GM21528 (cell line): ENCODE results near the gene CRYBG1.
"Not testable (repeated sequence)": the region's sequence is repeated elsewhere in the genome, so short reads cannot be mapped to it uniquely, and the experiment has no call there.

Experiments
- ATAC-seq: cut with Tn5 transposase; IDR thresholded peaks from one replicate; pipeline ENCODE4 v1.9.1; 2021; ENCODE audit warnings: mild to moderate bottlenecking, moderate library complexity; ENCODE audit not compliant: unreplicated experiment, low FRiP score

CRYBG1 gene

DNA sequence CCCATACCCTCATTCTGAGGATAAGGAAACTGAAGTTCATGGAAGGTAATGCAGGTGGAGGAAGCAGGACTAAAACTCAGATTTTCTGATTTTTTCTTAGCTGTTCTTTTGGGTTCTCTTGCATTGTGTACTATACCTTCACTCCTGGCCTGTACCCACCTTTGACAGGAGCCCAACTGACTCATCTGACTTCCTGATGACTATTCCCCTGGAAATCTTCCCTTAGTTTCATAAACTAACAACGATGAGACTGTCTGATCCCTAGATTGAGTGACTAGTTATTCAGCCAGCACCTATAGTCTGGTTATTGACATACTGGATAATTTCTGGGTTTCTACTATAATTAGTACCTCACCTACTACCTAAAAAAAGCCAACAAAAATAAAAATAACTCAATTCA is 10.1 kb downstream of the CRYBG1 start:
- no peak for ATAC-seq

GRCh38 chr6:106372838-106373501 is 12.5 kb downstream of the CRYBG1 start:
- ATAC-seq: no peak

DNA sequence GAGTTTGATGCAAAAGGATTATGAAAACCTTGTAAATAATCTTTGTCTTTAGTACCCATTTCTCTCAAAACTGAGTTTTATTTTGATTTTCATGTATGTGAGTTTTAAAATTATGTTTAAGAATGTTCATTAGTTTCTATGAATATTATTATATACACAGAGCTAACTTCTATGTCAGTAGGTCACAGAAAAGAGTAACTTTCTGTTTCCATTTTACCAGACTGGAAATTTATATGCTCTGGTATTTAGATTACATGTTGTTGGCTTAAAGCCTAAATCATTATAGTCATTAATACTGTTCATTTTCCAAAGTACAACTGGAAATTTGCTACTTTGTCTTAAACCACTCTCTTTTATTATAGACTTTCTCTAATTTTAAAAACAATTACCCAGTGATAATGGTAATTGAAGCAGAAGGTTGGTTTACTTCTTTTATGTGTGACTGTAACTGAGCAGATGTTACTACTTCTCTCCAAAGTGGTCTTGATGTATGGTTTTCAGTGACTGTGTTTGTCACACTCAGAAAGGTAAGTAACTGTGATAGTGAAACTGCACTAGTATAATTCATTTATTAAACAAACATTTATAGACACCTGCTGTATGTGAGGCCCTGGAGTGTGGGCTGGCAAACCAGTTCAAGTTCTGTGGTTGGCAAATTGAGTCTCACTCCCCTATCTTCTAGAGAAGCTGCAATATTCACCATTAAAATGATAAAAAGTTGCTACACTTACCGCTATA is 13.2 kb downstream of the CRYBG1 start:
- no peak for ATAC-seq

DNA sequence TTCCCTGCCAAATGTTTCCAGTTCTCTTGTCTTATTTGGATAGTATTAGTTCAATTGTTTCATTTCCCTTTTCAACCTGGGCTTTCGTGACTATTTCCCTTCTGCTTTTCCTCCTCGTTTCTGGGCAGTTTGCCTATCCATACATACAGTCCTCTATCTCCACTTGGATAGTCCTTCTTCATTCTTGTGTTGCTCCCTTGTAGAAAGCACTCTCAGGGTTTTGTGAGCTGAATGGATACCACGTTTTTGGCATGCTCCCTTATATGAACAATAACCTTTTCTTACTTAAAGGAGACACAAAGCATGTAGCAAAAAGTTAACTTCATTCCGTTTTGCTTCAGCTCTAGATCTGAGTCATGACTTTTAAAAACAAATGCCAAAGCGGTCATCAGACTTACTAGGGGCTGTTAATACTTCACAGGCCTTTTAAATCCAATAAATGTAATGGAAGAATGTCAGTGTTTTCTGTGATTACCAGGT is 16.6 kb downstream of the CRYBG1 start:
- ATAC-seq: no peak

- ATAC-seq: no peak
These were observed 19.4 kb downstream of the CRYBG1 start for GRCh38 chr6:106379951-106380350.

GRCh38 chr6:106380407-106380806 is 19.9 kb downstream of the CRYBG1 start:
- ATAC-seq: no peak

- no peak for ATAC-seq
These were observed 20.7 kb downstream of the CRYBG1 start for GRCh38 chr6:106381223-106381622.

DNA sequence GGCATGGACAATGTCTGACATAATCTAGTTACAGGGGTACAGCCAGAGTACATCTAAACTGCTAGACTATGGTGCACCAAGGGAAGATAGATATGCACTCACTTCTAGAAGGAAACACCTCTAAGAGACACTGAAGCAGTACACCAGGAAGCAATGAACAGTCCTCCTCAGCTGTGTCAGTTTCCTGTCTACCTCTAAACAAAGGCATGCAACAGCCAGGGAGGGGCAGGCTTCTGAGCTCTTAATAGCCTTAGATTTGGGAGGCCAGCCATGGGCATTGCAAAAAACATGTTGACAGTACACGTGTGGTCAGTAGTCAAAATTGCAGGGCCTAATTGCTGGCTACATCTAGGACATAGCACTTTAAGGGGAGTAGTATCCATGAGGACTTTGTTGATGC is 21.4 kb downstream of the CRYBG1 start:
- no peak for ATAC-seq

GRCh38 chr6:106383573-106383972 is 23.1 kb downstream of the CRYBG1 start:
- no peak for ATAC-seq

DNA sequence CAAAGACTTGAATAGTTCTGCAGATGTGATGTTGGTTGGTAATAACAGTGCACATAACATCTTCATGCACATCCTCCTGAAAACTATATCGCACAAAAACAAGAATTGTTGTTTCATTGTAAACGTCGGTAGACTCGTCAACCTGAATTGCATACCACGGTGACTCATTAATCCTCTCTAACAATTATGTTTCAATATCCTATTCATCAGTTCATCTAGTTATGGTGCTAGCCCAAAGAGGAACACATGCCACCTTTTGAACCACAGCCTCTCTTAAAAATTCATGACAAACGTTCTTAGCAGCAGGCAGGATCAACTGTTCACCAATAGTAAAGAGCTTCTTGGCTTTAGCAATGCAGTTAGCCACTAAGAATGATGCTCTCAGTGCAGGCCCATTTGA is 25.0 kb downstream of the CRYBG1 start:
- no peak for ATAC-seq

GRCh38 chr6:106387875-106388274 is 27.4 kb downstream of the CRYBG1 start:
- no peak for ATAC-seq

GRCh38 chr6:106390088-106390487 is 29.6 kb downstream of the CRYBG1 start:
- no peak for ATAC-seq

- no peak for ATAC-seq
These were observed 36.1 kb downstream of the CRYBG1 start for GRCh38 chr6:106396426-106397220.

- no peak for ATAC-seq
These were observed 36.9 kb downstream of the CRYBG1 start for GRCh38 chr6:106397431-106397830.

- ATAC-seq: no peak
These were observed 38.1 kb downstream of the CRYBG1 start for GRCh38 chr6:106398621-106399020.

DNA sequence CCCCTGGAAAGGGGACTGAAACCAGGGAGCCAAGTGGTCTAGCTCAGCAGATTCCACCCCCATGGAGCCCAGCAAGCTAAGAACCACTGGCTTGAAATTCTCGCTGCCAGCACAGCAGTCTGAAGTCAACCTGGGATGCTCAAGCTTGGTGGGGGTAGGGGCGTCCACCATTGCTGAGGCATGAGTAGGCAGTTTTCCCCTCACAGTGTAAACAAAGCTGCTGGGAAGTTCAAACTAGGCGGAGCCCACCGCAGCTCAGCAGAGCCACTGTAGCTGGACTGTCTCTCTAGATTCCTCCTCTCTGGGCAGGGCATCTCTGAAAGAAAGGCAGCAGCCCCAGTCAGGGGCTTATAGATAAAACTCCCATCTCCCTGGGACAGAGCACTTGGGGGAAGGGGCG is 44.5 kb downstream of the CRYBG1 start:
- not testable (repeated sequence) for ATAC-seq

GRCh38 chr6:106411056-106411455 is 50.5 kb downstream of the CRYBG1 start:
- ATAC-seq: no peak

GRCh38 chr6:106411643-106412200 is 51.2 kb downstream of the CRYBG1 start:
- no peak for ATAC-seq

DNA sequence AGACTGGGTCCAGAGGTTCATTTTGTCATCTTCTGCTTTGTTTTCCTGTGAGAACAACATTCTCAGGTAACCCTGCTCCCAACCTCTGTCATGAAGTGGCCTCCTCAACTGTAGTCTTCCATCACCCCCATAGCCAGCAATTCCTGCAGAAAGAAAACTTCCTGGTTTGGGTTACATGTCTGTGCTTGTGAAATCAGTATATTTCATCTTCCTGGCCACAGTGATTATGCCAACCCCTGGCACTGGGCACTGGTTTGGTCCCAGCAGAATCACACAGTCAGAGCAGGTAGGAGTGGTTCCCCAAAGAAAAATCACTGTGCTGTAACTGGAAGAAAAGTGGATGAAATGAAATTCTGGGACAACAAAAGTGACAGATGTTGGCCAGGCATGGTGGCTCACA is 52.5 kb downstream of the CRYBG1 start:
- ATAC-seq: no peak

DNA sequence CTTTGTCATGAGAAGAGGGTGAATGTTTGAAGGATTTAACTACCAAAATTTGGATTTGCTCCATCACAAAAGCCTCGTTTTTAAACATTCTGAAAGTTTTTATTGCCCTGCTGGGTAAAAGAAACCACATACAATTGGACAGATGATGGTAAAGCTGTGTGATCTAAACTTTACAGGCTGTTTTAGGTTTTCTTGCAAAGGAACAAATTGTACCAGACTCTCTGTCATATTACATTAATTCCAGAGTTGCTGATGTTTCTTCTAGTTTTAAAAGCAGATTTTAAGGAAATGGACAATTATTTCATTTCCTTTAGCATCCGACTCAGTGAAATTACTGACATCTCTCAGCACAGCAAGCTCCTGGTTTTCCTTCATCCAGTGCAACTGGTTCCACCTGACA is 53.2 kb downstream of the CRYBG1 start:
- ATAC-seq: no peak

- ATAC-seq: no peak
These were observed 55.4 kb downstream of the CRYBG1 start for GRCh38 chr6:106415921-106416320.
